ENCODE results near the gene FAM13B.
"Not testable (repeated sequence)": the region's sequence is repeated elsewhere in the genome, so short reads cannot be mapped to it uniquely, and the experiment has no call there.

Gene FAM13B

DNA sequence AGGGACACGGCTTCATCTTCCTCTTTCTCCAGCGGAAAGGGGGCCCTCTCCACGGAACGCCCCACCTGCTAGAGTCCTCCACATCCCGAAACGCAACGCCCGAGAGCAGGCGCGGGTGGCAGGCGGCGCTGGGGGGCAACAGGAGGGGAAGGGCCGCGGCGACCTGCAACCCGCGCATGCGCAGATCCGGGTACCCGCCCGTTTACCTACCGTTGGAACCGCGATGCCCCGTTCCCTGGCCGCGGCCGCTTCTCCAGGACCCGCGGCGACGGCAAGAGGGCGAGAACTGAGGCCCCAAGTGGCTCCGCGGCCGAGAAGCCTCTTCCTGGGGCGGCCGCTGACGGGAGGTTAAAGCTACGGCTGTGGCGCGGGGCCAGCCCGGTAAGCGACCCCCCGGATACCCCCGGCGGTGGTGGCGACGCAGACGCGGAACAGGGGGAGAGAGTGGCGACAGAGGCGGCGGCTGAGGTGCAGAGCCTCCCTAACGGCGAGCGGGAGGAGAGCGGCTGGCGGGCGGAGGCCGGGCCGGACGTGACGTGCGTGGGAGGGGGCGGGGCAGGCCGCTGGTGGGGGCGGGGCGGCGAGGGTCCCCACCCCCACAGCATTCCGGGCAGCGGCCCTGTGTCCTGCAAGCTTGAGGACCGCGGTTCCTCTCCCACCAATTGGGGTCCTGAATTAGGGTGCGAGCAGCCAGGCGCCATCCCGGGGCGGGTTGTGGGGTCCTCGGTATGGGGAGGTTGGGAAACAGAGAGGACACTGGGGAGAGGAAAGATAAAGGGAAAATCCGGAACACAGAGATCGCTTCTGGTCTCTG lies at the start of gene FAM13B:
FAM13B (minus strand) TSS at position 508 of the 814 bp plus-strand sequence. CDS start 13,968 bp downstream, outside the sequence.
- in situ Hi-C loops (cut with HindIII; ENCODE audit: low sequenced_read_pairs) = no loop called here

DNA sequence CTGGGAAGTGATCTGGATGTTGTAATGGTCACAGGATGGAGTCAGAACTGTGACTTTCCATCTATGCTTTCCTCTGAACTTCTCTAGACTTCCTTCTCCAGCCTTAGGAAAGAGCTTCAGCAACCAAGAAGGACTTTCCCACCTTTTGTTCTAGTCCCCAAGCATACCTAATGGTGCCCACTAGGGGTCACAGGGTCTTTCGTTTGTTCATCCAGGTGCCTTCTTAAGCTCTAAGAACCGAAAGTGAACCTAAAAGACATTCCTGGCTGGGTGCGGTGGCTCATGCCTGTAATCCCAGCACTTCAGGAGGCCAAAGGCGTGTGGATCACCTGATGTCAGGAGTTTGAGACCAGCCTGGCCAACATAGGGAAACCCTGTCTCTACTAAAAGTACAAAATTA lies 49.2 kb upstream of the FAM13B start:
- in situ Hi-C loops (cut with HindIII; ENCODE audit: low sequenced_read_pairs) = no loop called here

DNA sequence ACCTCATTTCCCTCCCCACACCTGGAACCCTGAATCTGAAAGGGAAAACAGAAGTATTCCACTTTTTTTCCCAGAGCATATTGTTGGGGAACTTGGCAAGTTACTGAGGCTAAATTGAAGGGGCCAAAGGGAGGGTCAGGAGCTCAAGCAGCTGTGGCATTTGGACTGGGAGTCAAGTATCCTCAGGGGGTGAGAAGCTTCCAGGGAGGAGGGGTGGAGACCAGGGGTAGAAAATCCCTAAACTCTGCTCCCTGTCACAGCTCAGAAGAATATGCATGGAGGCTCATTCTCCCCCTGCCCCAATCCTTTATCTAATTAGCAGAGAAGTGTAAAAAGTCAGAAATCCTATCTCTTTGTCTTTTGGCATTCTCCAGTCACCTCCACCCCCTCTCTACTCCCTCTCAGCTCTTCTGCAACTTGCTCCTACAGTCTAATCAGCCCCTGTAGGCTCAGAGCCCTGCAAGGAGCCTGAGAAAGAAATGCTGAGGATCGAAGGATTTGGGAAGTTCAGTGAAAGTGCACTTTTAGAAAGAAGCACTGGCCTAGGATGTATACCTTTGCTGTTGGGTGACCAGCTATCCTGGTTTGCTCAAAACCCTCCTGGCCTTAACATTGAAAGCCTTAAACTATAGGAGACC lies 45.2 kb upstream of the FAM13B start:
- in situ Hi-C loops (cut with HindIII; ENCODE audit: low sequenced_read_pairs) = no loop called here

DNA sequence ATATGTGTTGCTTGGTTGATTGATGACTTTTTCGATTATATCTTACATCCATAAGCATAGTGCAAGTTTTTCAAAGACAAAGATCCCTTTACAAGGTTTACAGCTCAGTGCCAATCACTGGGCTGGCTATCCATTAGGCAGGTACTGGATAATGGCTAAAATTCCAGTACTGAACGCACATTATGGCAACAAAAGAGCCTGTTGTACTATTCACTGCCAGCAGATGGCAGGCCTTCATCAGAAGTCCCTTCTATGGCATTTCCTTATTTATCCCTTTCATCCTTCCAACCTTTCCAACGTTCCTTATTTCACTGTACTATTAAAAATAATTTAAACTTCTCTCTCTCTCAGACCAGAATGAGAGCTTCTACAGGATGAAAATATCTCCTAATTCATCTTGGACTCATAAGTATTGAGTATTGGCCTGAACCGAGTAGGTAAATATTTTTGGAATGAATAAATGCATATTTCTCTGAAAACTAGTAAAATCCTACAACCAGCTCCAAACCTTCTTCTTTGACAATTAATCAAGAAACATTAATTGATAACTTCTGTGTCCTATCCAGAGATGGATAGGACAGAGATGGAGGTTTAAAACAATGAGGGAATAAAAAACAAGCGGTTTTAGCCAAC lies 44.3 kb upstream of the FAM13B start:
- in situ Hi-C loops (cut with HindIII; ENCODE audit: low sequenced_read_pairs) = no loop called here

DNA sequence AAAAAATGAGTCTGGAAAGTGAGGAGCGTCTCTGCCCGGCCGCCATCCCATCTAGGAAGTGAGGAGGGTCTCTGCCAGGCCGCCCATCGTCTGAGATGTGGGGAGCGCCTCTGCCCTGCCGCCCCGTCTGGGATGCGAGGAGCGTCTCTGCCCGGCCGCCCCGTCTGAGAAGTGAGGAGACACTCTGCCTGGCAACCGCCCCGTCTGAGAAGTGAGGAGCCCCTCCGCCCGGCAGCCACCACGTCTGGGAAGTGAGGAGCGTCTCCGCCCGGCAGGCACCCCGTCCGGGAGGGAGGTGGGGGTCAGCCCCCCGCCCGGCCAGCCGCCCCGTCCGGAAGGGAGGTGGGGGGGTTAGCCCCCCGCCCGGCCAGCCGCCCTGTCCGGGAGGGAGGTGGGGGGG lies 37.1 kb upstream of the FAM13B start:
- in situ Hi-C loops (cut with HindIII; ENCODE audit: low sequenced_read_pairs) = not testable (repeated sequence)

DNA sequence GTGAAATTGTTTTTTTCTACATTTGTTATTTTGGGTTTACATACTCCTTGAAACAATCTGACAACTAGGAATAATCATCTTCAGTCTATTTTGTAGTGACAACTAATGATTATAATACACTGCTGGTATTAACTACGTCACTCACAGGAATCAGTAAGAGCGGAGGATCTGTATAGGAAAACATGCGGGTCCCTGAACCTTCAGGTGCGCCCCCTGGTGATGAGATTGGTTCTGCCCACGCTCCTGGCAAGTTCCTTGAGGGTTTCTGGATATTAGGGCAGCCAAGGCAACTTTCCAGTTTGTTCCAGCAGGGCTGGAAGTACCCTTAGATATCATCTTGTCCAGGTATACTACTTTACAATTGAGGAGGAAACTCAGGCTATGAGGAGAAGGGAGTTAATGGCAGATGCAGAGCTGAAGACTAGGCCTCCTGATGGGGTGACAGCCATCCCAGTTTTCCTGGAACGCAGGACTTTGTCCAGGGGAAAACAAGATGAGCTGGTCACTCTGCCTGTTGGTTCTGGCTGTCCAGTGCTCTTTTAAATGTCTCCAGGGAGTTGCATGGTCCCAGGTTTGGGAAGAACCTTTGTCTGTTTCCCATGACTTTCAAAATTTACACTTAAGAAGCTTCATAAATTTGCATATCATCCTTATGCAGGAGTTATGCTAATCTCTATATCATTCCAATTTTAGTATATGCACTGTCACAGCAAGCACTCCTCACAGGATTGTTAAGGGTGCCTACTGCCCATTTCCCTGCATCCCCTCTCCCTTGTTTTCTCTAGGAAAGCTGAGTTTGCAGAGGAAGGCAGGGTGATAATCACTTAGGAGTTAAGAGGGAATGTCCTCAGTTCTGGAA lies 36.1 kb upstream of the FAM13B start:
- in situ Hi-C loops (cut with HindIII; ENCODE audit: low sequenced_read_pairs) = no loop called here

DNA sequence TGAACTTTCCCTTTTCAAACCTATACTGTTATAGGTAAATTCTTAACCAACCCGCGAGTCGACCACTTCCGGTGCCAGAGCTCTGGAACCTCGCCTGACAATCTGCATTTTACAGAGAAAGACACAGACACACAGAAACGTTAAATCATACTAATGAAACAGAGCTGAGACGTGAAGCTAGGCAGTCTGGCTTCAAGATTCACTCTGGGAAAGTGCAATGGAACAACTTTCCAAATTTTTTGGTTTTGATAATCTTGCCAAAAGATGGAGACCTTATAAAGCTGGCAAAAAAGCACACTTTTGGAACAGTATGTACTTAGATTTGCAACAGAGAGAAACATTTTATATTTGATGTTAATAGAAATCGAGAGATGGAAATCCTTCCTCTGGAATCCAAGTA lies 35.1 kb upstream of the FAM13B start:
- in situ Hi-C loops (cut with HindIII; ENCODE audit: low sequenced_read_pairs) = no loop called here

DNA sequence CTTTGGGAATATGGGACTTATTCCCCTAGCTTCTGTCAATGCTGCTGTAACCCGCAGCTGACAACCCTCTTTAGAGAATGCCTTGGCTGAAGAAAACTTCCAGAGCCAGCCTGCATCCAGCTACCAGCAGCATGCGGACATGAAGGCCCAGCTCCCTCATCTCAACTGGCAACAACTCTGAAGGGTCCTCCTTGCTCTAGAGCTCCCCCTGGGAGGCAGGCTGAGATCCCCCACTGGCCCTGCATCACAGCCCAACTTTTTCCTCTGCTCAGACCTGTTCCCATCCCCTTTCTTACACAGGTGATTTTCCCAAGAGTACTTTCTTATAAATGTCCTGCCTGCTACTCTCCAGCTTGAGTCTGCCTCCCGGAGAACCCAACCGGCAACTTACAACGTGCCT lies 32.2 kb upstream of the FAM13B start:
- in situ Hi-C loops (cut with HindIII; ENCODE audit: low sequenced_read_pairs) = no loop called here

DNA sequence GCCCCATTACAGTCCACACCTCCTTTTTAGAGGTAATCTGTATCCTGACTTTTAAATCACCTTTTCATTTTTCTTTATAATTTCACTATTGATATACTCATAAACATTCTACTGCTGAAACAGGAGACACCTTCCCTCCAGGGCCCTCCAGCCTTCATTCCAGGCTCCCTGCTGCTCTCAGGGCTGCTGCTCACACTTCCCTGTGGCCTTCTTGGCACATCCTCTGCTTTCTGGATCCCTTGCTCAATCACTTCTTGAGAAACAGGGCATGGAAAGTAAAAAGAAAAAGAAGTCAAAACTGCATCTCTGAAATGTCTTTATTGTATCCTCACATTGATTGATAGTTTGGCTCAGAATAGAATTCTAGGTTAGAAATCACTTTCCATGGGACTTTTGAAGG lies 31.6 kb upstream of the FAM13B start:
- in situ Hi-C loops (cut with HindIII; ENCODE audit: low sequenced_read_pairs) = no loop called here

DNA sequence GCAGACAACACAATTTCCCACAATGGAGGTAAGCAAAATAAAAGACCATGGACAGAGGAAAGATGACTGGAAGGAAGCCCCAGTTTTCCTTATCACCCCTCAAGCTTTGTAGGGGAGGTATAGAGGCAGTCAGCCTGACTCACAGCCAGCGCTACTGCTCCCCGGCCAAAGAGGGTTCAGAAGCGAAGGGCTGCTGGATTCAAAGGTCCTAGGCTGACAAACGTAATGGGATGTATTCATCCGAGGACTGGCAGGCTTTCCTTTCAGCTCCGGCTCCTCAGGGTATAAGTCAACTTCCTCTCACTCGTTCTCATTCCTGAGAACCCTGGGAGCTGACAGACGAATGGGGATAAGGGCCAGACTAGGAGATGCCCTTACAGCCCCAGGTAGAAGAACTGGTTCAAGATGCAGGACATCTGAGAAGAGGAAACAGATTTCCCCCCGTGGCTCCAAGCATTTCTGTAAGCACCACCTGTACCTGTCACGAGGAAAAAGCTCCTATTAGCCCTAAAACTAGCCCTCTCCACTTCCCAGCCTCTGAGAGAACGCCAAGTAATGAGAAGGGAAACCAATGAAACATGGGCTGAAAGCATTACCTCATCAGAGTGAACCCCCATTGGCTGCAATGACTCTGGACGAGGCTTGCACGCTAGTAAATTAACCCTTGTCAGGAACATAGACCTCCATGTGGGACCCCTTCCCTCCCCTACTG lies 22.1 kb upstream of the FAM13B start:
- in situ Hi-C loops (cut with HindIII; ENCODE audit: low sequenced_read_pairs) = no loop called here

DNA sequence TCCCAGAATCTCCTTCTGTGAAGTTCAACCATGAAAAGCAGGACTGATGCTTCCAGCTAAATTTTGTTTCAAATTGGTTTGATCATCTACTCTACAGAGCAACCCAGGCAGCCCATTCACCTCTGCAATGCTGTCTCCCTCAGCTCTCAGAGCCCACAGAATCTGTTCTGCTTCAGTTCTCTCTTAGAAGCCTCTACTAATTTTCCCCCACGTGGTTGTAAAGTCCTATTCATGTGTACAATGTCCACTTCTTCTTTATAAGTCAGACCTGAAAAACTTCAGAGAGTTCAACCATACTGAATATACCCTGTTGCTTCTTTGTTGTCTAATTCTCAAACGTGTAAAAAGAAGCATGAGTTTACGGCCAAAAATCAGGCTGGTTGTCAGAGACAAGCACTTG lies 21.3 kb upstream of the FAM13B start:
- in situ Hi-C loops (cut with HindIII; ENCODE audit: low sequenced_read_pairs) = no loop called here

DNA sequence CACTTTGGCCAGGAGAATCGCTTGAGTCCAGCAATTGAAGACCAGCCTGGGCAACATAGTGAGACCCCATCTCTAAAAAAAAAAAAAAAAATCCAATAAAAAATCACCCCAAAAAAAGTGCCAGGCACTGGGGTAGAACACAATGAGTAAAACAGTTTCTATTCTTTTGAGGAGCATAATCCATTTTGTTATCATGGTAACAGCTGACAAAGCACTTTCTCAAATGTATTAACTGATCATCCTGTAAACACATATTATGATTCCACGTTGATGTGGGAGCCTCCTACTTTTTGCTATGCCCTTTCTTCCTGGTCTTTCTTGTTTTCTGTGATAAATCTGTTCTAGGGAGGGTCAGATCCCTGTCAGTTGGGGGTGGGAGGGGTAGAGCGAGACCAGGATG lies 20.7 kb upstream of the FAM13B start:
- in situ Hi-C loops (cut with HindIII; ENCODE audit: low sequenced_read_pairs) = no loop called here

DNA sequence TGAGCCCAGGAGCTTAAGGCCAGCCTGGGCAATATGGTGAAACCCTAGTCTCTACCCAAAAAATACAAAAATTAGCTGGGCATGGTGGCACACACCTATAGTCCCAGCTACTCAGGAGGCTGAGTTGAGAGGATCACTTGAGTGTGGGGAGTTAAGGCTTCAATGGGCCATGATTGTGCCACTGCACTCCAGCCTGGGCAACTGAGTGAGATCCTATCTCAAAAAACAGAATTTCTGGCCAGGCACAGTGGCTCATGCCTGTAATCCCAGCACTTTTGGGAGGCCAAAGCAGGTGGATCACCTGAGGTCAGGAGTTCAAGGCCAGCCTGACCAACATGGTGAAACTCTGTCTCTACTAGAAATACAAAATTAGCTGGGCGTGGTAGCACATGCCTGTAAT lies 19.8 kb upstream of the FAM13B start:
- in situ Hi-C loops (cut with HindIII; ENCODE audit: low sequenced_read_pairs) = not testable (repeated sequence)

DNA sequence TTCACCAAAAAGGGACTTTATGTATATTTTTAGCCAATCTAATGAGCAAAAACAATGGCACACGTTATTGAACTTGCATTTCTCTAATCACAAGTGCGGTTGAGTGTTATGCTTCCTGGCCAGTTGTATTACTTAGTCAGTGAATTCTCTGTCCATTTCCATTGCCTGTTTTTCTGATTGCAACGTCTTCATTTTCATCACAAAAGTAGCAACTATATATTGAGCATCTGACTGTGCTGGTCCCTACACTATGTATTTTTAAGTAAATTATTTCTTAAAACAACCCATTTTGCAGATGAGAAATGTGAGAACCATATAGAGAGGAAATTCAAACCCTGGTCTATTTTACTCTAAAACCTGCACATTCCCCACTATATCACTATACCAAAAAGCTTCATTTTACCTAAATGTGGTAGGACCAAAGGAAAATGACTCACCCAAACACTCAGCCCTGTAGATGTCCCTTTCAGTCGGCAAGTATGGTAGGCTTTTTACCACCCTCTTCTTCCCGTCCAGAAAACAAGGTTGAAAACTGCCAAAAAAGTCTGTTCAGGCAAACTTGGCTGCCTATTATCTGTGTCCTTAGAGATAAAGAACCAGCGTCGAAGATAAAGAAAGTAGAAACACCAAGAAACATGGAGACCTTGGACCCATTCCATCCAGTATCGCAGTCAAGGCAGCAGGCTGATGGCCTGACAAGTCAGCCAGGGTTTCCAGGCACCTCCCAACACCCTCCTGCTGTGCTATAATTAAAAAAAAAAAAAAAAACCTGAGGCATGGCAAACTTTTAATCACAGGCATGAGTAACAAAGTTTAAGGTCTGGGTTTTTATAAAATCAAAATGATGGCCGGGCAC lies 18.8 kb upstream of the FAM13B start:
- in situ Hi-C loops (cut with HindIII; ENCODE audit: low sequenced_read_pairs) = no loop called here

DNA sequence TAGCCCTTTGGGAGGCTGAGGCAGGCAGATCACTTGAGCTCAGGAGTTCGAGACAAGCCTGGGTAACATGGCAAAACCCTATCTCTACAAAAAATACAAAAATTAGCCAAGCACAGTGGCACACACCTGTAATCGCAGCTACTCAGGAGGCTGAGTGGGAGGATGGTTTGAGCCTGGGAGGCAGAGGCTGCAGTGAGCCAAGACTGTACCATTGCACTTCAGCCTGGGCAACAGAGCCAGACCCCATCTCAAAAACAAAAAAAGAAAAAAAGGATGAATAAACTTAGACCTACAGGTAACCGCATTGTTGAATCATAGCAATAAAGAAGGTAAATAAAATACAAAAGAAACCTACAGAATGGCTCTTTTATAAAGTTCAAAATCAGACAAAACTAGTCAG lies 12.4 kb upstream of the FAM13B start:
- in situ Hi-C loops (cut with HindIII; ENCODE audit: low sequenced_read_pairs) = not testable (repeated sequence)

DNA sequence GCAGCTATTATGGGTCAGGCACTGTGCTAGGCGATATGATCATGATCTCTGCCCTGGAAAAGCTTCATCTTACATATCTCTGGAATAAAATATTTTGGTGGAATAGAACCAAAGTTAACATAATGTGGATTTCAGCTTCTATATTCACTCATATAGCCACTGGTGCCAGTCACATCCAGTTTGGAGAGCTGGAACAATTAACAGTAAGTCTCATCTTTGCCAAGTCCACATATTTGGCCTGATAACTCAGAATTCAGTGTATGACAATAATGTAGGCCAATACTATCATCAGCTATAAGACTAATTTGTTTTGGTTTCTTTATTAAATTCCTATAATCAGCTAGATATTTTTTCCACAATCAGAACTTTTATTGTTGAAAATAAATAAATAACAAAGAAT lies 5.9 kb upstream of the FAM13B start:
- in situ Hi-C loops (cut with HindIII; ENCODE audit: low sequenced_read_pairs) = no loop called here

DNA sequence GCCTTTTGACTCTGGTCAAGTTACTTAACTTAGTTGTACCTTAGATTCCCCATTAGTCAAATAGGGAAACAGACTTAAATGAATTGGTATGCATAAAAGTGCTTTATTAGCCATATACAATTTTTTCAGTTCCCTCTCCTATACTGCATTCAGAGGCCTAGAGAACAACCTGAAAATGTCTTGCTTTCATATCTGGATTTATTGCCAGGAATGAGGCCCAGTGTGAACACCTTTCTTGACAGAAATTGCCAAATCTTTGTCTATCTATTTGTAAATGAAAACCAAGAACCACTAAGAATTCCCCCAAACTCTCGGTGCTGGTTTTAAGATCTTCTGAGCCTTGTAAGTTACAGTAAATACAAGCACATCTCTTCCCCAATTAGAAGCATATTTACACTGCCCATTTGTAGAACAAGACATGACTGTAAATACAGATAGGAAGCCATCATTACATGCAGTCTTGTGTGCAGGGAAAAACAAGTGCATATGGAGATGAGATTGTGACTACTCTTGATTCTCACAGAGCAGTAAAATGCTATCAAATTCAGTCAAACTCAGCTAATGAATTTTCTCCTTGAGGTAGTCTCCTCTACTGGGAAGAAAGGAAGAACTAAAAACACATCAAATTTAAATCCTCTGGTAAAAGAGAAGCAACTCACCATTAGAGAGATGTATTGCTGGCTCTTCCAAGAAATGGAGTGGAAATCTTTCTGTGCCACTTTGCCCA lies 5.2 kb upstream of the FAM13B start:
- in situ Hi-C loops (cut with HindIII; ENCODE audit: low sequenced_read_pairs) = no loop called here

DNA sequence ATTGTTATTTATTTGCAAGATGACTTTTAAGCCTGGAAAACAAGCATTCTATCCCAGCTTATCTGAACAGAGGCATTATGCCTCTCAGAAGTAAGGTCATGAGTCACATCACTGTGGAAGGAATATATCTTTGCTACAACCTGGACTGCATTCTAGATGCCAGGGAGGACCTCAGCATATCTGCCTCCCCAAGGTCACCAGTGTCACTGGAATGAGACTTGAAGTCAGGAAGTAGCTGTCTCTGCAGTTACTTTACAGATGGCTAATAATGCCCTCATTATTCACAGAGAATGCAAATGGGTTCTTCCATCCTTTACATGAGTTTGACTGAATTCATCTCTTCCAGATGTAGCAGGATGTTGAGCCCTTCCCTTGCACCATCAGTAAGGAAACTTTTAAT lies 4.4 kb upstream of the FAM13B start:
- in situ Hi-C loops (cut with HindIII; ENCODE audit: low sequenced_read_pairs) = no loop called here

Data from DLD1 (cell line).